ENCODE data around the gene PTOV1.

Gene PTOV1

DNA sequence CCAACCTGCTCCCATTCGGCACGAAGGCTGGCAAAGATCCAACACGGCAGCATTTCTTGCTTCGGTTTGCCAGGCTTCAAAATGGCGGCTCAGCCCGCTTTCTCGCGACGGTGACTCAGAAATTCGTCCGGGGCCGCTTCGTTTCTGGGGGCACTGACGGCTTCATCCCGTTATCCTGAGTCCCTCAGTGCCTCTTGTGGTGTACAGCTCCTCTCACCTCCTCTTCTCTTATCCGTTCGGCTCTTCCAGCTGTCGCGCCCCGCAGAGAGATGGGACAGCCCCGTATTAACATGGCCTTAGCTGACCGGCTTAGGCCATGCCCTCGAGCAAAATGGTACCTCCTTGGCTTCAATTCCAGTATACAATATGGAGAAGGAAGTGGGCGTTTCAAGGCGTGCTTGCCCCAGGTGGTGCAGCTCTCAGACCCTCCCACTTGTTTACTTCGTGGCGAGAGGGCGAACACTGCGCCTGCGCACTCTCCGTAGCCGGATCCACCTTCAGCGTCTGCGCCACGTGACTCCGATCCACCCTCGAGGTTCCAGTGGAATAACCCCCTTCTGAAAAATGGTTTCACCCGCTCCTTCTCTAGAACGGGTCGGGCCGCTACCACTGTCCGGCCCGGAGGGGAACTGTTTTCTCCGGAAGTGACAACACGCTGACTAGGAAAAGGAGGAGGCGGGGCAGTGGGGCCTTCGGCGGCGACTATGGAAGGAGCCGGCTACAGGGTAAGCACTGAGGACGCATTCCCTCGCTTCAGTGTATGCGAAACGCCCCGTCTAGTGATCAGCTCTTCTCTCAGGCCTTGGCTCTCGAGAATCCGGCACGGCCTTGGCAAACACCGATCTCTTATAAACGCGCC lies 26.3 kb downstream of the PTOV1 start, which contains the start of the genes AKT1S1 and TBC1D17:
TSS of gene AKT1S1 (minus strand) at position 336 of the 859 bp plus-strand sequence. CDS start 4,060 bp downstream, outside the sequence.
TSS of gene TBC1D17 (plus strand) at position 683 of the 859 bp plus-strand sequence. CDS start at position 705, 22 bp downstream.
- DNase-seq, result peak; percentile 99

DNA sequence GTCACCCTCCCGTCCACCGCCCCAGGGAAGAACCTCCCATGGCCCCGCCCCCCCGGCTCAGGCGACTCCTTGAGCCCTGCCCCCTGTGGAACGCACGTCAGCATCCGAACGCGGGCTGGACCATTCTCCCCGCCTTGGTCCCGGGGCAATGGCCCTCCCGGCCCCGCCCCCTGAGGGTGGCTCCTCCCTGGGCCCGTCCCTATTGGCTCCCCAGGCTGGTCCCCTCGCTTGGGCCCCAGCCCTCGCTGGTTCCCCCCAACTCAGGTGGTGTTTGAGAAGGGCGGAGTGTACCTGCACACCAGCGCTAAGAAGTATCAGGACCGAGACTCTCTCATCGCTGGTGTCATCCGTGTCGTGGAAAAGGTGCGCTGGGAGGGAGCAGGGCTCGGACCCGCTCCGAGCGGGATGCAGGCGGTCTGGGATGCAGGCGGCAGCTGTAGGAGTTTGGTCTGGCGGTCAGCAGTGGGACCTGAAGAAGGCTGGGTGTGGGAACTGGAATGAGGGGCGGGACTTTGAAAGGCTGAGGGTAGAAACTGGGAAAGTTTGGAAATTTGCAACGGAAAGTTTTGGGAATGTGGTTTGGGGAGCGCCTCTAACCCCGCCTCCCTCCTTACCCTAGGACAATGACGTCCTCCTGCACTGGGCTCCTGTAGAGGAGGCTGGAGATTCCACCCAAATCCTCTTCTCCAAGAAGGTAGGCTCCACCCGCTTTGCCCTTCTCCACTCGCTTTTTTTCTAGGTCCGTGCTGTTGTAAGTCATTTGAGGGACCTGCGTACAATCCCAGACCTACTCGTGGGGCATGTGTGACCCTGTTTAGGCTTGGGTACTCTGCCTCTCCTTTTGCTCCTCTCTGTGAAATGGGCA lies 27.2 kb downstream of the PTOV1 start:
- DNase-seq, result peak; percentile 61

DNA sequence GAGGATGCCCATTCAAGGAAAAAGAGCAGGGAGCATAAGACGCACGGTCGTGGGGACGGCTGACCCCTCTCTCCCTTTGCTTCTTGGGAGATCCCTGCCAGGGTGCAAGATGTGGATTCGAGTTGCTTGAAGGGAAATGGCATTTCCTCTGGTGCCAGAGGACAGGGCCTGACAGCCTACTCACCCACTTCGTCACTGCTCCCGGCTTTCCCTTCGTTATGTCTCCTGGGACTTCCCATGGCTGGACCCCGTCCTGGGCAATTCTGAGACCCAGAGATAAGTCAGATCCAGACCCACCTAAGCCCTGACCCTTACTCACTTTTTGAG lies 27.7 kb downstream of the PTOV1 start:
- no peak for DNase-seq

DNA sequence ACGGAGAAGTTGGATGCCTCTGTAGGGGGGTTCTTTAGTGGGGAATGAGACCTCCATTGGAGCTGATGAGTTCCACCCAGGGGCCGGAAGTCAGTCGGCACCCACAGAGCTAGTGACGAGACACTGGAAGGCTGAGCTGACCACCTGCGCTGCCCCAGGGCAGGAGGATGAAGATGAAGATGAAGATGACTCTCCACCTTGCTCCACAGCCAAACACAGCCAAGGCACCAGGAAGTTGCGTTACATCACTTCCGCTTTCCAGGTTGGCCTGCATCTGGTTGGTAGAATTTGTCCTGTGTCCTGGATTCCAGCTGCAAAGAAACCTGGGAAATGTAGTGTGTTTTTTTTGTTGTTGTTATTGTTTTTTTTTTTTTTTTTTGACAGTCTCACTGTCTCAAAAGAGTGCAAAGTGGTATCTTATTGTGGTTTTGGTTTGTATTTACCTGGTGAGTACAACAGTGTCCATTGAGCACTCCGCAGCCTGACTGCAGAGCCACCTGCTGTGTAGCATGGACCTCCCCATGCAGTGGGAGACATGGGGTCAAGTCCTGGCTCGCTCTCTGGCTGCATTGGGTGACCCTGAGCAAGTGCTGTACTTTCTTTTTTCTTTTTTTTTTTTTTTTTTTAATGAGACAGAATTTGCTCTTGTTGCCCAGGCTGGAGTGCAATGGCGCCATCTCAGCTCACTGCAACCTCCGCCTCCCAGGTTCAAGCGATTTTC lies 28.4 kb downstream of the PTOV1 start:
- DNase-seq, result no peak

DNA sequence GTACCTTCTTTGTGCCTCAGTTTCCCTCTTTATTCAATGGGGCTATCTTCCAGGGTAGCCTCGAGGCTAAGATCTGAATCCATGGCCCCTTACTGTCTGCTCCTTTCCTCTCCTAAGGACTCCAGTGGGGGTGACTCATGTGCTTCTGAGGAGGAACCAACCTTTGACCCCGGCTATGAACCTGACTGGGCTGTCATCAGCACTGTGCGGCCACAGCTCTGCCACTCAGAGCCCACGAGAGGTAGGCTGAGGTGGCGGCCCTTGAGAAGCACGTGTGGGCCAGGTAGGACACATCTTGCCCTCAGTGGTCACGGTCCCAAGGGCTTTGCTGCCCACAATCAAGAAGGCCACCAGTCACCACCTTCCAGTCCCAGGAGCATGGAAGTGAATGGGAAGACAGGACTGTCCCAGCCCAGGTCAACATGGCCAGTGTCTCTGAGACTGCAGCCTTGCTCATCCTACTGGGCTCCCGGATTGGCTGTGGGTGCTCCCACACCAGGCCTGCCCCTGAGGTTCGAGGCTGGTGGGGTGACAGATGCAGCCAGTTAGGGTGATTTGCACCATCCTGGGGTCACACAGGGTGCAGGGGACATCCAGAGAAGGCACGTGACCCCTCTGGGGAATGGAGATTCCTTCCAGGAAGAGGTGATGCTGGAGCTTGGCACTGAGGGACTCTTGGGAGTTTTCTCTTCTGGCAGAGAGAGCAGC lies 29.4 kb downstream of the PTOV1 start:
- DNase-seq, result no peak

DNA sequence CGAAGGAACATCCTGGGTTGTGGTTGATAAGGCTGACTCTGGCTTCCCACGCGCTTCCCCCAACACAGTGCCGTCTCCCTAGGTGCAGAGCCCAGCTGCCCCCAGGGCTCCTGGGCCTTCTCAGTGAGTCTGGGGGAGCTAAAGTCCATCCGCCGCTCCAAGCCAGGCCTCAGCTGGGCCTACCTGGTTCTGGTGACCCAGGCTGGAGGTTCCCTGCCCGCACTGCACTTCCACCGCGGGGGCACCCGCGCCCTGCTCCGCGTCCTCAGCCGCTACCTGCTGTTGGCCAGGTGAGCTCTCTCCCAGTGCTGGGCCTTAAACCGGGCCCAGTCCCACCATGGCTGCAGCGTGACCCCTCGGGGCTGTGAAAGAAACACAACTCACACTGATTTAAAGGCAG lies 30.2 kb downstream of the PTOV1 start:
- DNase-seq, result no peak

DNA sequence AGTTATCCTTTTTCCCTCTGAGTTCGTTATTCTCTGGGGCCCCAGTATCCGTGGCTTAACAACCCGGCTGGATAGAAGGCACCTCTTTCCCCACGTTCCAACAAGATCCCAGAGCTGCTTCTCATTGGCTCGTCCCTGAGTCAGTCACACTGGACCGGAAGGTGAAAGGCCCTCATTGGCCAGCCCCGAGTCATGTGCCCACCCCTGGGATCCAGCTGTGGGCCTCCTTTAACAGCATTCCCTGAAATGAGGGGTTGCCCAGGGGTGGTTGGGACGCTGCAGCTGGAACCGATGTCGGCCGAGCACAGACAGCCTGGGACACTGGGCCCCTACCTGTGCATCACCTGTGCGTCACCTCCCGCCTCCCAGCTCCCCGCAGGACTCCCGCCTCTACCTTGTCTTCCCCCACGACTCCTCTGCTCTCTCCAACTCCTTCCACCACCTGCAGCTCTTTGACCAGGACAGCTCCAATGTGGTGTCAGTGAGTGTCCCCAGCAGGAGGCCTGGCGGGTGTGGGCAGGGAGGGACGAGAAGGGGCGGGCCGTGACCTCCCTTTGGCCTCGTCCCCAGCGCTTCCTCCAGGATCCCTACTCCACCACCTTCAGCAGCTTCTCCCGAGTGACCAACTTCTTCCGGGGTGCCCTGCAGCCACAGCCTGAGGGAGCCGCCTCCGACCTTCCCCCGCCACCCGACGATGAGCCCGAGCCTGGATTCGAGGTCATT lies 30.9 kb downstream of the PTOV1 start:
- DNase-seq, result no peak

DNA sequence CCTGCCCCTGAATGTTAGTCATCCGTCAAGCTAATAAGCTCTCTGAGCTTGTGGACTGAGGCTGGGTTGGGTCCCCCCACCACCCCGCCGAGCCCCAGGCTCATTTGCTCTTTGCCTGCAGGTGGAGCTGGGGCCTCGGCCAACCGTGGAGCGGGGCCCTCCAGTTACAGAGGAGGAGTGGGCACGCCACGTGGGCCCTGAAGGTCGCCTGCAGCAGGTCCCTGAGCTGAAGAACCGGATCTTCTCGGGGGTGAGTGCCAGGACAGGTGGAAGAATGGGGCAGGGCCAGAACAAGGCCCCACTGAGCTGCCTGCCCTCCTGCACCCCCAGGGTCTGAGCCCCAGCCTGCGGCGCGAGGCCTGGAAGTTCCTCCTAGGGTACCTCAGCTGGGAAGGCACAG lies 31.7 kb downstream of the PTOV1 start:
- no peak for DNase-seq

DNA sequence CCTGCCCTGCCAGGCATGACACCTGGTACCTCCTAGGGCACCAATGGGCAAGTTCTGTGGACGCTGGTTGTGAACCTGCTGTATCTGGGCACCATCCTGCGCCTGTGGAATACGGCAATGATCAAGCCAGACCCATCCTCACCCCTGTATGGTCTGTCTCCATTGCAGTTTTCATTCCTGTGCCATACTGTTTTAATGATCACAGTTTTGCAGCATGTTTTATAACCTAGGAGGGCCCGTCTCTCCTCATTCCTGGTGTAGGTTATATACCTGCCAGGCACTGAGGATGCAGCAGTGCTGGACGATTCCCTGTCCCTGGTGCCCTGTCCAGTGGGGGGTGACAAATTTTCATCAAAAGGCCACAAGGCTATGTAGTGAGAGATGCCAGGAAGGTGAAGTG lies 32.1 kb downstream of the PTOV1 start:
- DNase-seq, result no peak

DNA sequence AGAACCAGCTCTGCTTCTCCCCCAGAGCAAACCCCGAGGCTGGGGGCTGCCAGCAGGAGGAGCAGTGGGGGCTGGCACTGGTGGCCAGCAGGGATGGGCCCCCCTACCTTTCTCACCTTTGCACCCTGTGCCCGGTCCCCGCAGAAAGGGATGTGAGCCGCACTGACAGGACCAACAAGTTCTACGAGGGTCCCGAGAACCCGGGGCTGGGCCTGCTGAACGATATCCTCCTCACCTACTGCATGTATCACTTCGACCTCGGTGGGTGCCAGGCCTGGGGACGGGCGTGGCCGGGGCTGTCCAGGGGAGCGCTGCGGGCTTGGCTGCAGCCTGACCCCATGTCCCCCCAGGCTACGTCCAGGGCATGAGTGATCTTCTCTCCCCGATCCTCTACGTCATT lies 33.1 kb downstream of the PTOV1 start:
- no peak for DNase-seq

DNA sequence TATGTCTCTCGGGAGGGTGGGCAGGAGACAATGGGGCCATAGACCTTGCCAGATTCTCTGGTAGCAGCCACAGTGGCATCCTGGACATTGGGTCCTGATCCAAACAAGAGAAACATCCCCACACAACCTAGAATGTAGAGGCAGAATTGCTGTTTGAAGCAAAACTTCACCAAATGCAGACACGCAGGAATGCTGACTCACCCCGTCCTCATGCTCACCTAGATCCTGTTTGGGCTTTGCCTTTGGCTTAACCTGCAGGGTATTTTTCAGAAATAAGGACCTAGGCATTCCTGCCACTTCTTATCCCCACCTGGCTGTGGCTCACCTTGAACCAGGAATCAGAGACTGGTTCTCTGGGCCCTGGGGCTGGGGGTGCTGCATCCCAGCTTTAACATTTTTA lies 33.8 kb downstream of the PTOV1 start:
- DNase-seq, result no peak

DNA sequence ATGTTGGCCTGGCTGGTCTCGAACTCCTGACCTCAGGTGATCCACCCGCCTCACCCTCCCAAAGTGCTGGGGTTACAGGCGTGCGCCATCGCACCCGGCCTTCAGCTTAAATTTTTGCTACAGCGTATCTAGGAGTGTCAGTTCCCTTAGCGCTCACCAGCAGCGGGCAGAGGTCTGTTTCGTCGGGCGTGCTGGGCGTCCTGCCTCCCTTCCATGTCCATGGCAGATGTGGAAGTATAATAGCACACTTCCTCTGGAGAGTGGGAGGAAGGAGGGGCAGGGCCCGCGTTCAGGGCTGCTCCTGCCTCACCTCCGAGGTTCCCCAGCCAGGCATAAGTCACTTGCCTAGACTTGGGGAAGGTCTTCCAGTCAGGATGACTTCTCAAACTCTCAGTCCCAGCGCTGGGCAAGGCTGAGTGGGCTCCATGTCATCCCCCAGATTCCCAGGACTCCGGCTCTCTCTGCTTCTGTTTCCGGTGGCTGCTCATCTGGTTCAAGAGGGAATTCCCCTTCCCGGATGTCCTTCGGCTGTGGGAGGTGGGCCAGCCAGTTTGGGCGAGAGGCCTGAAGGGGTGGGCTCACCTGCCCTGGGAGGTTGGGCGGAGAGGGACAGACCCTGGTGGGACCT lies 36.2 kb downstream of the PTOV1 start:
- no peak for DNase-seq

DNA sequence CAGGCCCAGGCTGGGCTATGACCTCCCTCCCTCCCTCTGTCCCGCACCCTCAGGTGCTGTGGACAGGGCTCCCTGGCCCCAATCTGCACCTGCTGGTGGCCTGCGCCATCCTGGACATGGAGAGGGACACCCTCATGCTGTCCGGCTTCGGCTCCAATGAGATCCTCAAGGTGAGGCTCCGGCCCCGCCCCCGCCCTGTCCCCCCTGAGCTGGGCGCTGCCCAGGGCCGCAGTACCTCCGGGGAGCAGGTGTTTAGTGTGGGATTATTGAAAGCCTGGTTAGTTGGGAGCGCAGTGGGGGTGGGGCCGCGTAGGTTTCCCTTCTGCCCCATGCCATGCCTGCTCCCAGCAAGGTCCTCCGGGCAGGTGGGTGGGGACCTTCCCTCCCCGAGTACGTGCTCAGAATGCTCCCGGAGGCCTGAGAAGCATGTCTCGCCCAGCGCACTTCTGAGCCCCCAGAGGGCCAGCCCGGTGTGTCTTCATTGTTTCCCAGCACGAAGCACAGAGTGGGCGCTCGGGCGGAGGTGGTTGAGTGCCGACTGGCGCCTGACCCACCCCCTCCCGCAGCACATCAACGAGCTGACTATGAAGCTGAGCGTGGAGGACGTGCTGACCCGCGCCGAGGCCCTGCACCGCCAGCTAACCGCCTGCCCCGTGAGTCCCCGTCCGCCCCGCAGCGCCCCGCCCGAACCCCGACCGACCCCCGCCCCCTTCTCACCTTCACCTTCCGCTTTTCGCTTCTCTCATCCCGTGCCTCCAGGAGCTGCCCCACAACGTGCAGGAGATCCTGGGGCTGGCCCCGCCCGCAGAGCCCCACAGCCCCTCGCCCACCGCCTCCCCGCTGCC lies 36.9 kb downstream of the PTOV1 start:
- no peak for DNase-seq

DNA sequence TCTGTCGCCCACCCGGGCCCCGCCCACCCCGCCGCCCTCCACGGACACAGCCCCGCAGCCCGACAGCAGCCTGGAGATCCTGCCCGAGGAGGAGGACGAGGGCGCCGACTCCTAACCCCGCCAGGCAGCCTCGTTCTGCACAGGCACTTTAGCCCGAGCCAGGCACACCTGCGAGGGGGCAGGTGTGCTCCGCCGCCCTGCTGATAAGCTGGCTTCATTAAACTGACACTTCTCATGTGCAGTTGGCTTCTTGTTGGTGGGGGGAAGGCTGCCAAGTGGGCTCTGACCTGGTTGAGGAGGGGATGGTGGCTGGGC lies 37.5 kb downstream of the PTOV1 start:
- DNase-seq, result no peak

DNA sequence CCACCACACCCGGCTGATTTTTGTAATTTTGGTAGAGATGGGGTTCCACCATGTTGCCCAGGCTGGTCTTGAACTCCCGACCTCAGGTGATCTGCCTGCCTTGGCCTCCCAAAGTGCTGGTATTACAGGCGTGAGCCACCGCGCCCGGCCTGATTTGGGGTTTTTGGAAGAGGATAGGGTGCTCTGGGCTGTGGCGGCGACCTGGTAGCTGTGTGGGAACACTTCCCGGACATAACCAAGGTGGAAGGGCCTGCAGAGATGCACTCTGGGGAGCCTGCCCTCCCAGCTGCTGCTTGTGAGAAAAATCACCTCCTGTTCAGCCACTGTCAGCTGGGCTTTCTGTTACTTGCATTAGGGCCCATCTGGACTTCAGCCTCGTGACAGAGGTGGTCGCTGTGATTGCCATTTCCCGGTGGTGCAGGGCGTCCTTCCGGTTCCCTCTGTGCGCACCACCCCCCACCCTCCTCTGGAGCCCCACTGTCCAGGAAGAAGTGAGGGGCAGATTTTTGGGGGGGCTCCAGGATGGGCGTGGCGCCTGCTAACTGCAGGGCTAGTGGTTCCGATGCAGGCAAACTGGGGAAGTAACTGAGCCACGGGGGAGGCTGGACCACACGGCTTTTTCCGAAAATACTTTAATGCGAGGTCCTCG lies 38.2 kb downstream of the PTOV1 start:
- no peak for DNase-seq

DNA sequence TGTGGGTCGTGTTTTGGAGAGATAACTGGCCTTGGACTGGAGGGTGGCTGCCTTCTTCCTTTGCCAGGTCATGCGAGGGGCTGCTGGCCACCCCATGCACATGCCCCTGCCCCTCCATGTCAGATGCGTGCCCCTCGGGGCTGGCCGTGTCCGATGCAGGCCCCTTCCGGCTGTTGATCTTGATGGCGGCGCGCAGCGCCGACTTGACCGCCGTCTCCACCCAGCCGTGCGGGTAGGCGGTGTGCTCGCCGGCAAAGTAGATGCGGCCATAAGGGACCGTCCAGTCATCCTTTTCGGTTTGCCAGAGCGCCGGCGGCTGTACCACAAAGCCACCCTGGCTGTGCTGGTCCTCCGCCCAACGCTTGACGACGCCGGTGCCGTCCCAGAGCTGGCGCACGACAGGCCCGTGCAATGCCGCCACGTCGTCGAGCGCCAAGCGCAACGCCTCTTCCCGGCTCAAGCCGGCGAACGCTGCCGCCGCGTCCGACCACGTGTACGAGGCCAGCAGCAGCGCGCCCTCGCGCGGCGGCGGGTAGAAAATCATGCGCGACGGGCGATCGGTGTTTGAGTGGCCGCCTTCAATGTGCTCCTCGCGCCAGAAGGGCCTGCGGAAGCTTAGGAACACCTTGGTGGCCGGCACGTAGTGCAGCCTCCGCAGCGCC lies 38.9 kb downstream of the PTOV1 start:
- DNase-seq, result no peak

DNA sequence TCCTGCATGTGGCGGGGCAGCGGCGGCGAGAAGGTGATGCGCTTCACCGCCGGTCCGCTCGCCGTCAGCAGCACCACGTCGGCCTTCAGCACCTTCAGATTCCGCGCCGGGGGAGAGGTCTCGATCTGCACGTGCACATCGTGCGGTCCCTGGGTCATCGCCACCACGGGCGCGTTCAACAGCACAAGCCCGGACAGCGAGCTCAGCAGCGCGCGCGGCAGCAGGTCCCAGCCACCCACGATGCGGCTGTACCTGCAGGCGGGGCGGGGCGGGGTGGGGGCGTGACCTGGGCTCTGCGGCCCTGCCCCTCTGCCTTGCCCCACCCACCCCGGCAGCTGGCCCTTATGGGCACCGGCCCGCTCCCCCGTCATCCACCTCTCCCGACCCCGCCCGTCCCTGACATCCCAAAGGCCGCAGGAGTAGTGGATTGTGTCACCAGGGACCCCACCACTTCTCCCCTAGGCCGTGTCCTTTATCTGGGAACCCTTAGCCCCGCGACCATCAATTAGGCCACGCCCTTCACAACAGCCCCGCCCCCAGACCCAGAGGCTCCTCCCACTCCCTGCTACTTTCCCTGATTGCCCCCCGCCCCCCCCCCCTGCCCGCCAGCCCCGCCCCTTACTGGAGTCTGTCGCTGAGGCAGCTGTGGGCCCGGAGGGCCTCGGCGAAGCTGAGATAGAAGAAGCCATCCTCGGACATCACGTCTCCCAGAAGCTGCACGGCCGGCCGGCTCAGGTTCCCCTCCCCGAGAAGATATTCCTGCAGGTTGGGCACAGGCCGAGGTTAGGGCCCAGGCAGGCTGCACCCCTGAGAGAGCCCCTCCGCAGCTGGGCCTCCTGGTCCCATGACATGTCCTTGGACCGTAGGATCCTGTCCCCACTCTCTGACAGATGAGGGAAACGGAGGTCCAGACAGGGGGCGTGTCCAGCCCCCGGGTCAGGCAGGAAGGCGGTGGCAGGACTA lies 39.7 kb downstream of the PTOV1 start:
- DNase-seq, result no peak

DNA sequence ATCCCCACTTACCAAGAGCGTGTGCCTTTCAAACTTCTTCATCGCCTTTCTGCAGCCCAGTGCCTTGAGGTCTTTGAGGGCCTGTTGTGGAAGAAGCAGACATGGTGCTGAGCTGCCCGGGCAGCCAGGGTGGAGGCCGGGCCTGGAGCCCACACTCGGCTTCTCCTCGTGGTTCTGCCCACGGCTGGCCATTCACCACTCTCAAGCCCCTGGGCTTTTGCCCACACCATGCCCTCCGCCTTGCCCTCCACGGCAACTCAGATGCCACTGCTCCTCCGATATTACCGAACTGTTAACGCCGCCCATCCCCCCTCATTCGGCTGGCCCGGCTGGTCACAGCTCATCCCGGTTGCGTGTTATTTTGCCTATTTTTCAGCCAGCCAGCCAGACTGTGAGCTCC lies 40.4 kb downstream of the PTOV1 start:
- no peak for DNase-seq
